Medulla oblongata (tissue), 1 donor: Measurements from ENCODE around the gene SMIM15.

Source experiments
- DNase-seq: peaks from one replicate; pipeline ENCODE4 v3.0.0-alpha.2; 2015; ENCODE audit errors: extremely low spot score

Gene SMIM15

DNA sequence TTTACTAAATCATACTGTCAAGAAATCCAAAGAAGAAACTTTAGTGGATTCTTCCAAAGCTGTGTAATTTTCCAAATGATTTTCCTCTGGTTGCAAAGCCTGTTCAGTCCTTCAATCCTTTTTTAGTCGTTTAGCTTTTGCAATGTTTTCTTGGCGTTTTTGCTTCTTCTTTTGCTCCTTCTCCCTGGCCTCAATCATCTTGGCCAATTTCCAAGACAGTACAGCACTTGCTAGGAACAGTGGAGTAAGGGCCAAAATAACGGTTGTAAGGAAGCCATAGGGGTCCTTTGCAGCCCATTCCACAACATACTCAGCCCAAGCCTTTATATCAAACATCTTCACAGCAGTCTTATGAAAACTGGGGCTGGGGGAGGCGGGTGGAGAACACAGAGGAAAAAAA is 2.4 kb downstream of the SMIM15 start:
- DNase-seq, result no peak

DNA sequence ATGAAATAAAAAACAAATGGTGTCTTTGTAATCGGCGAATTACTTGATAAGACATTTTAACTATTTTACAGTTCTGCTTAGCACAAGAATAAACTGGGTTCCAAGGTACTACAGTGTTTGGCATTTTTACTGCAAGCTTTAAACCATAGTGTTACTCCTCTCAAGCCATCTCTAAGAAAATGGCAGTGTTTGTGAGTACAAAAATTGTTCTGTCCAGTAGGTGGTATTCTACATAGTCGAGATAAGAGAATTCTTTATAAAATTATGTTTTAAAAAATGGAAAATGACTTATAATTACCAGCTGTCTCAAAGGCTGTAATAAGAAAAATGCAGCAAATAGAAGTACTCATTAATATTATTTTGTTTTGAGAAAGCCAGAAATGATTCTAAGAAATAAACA is 3.2 kb downstream of the SMIM15 start:
- DNase-seq, result no peak

DNA sequence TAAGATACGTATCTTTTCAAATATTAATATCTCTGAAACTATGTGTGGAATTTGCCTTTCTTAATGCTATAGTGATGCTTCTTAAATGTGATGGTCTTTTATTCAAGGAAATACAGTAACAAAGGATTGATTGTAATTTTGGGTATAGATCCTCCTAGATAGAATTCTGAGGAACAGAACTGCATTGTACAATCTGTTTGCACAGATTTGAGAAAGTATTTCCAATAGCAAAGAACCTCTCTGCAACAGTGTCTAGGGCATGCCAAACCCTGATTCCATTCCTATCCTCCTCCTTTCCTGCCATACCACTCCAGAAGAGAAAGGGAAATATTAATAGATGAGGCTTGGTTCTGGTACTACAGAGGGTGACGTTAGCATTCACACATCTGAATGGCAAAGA is 10.4 kb downstream of the SMIM15 start:
- no peak for DNase-seq

DNA sequence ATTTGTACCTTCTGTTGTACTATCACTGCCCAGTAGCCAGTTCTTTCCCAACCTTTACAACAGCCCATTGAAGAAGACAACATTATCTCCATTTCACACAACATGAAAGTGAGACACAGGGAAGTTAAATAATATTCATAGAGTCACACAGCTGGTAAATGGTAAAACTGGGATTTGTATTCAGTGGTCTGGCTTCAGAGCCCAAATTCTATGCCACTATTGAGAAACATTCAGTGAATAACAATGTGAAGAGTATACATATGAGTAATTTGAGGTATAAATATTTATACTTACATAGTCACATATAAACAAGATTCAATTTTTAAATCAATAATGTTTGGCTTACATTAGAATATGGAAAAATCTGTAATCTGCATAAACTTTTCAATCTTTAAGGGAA is 13.8 kb downstream of the SMIM15 start:
- no peak for DNase-seq

DNA sequence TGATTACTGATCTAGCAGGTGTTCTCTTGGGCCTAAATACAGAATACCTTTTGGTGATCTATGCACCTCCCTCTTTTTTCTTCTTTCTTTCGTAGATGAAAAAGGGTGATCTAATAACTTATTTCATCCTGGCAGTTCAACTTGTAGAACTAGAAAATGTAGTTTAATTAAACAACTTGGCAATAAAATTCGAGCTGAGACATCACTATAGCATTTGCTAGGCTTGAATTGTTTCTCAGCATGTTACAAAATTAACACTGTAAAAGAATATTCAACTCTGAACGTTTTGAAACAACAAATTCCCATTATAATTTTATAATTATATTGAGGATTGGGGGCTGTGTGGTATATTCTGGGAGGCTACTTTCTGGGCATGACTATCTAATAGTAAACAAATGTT is 19.5 kb downstream of the SMIM15 start:
- no peak for DNase-seq

DNA sequence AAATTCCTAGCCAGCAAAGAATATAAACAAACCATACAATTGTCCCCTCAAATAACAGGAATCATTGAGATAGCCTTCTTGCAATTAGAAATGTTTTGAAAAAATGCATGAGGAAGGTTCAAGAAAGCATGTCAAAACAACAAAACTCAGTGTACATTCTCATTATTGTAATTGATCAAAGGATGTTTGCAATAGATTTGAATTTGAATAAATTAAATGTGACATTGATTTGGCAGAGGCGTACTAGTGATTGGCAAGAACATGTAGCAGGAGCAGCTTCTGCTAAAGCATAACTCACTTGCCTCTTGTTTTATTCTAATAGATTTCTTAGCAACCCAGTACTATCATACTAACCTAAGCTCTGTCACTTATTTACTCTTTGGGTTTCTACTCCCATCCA is 19.9 kb downstream of the SMIM15 start:
- no peak for DNase-seq

DNA sequence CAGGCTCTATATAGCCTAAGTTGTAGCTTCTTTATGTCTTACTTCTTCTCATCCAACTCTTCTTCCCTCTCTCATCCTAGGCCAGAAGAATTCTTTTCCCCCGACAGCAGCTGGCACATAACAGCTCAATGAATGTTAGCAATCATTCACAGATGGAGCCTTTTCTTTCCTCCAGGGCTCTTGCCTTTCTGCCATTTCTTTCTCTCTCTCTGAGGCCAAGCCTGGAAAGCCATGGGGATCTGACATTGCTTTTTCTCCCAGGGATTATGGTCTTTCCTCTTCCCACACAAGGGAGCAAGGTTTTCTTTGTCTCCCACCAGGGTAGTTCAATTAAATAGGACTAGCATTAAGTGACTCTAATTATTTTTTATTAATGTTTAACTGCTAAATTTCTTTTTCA is 20.5 kb downstream of the SMIM15 start:
- no peak for DNase-seq

DNA sequence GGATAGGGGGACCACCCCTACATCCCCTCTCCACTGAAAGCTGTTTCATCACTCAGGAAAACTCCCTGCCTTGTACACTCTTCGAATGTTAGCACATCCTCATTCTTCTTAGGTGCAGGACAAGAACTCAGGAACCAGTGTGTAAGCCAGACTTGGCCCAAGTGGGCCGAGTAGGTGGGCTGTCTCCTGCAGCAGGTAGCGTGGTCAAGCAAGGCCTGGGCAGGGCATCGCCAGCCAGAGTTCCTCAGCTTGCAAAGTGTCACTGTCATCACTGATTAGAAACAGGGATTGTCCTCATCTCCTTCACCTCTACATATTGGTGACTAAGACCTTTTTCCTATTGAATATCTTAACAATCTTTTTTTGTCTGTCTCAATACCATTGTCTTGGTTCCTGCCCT is 22.3 kb downstream of the SMIM15 start:
- no peak for DNase-seq

DNA sequence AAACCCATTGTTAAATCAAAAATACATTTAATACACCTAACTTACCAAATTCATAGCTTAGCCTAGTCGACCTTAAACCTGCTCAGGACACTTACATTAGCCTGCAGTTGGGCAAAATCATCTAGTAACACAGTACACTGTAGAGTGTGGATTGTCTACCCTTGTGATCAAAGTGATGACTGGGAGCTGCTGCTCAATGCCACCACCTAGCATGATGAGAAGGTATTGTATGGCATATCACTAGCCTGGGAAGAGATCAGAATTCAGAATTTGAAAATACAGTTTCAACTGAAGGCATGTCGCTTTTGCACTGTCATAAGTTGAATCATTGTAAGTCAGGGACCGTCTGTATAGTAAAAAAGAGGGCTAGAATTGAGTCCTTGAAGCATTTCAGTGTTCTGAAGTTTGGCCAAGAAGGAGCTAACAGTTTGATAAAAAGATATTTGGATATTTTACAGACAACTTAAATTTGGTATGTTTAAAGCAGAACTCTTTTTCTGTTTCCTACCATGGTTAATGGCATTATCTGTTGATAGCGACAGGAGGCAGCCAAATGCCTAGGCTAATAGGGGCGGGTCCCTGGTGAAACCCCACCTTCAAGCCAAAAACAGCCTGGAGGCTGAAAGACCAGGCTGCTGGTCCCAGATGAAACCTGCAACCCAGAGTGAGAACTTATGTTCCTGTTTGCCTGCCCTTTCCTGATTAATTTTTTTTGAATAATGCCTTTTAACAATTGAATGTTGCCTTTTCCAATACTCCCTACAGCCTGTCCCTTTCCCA is 23.0 kb downstream of the SMIM15 start:
- DNase-seq, result no peak

DNA sequence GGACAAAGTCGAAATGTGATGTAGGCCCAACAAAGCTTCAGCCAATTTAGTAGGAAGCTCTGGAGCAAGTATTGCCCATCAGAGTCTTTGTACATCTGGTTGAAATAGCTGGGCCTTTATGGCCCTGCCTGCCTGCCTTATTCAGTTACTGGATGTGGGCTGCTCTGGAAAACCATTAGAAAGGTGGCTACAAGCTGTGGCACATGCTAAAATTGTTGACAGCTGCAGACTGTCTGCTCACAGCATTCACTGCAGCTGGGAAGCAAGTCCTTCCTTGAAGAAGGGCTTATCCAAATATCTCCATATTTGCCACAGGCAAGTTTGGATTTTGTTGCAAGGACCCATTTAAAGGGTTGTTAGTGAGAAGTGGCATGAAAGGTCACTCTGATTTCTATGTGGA is 24.4 kb downstream of the SMIM15 start:
- DNase-seq, result no peak

DNA sequence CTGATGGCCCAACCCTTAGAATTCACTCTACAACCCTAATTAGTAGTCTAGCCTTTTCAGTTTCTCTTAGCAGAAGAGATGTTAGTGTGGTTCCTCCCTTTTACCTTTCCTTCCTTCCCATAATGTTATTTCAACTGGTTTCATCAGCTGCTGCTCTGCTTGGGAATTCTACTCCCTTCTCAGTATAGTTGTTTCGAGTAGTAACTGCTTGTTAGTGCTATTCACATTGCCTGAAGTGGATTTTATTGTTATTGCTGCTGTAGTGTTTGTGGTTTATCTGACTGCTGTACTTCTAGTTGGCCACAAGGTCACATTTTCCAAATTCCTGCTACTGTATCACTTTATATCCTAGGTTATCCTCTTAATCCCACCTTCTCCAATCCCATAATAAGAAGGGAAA is 29.7 kb downstream of the SMIM15 start:
- DNase-seq, result no peak

DNA sequence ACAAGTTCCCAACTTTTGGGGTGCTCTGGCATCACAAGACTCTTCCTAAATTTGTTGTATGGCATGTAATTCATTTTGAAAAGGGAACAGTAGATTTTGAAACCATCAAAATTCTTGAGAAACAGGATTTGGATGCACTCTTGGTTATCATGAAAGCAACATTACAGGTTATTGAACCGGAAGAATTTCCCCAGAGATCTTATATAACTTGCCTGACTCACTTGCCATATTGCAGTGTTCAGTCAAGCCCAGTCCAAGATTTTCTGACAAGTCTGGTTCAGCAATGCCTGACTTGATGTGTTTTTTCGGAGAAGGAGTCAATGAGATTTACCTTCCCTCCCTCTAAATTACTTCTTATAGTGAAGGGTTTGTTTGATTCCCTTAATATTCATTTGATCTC is 32.0 kb downstream of the SMIM15 start:
- DNase-seq, result no peak

DNA sequence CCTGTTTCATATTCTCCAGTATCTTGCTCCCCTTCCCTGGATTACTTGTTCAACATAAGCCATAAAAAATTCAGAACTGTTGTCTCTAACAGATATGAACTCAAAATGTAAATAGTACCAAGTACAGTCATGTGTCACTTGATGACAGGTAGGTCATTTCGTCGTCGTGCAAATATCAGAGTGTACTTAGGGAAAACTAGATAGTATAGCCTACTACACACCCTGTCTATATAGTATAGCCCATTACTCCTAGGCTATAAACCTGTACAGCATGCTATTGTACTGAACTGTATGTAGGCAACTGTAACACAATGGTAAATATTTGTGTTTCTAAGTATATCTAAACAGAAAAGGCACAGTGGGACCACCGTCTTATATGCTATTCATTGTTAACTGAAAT is 39.1 kb downstream of the SMIM15 start:
- DNase-seq, result no peak

DNA sequence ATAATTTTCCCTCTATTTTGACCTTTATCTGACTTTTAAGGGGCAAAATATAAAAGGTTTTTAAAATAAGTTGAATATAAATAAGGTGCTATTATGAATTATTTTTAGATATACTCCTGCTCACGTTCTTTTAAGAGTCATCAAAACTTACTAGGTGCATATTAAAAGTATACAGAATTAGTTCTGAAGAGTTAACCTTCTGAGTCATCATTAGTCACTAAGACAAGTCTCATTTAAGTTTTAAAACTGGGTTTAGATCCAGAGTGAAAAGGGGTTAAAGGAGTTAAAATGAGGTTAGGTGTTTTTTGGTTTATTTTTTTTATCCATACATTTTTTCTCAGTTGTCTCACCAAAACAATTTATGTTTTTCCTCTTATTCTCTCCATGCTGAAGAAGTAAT is 41.7 kb downstream of the SMIM15 start:
- DNase-seq, result no peak

DNA sequence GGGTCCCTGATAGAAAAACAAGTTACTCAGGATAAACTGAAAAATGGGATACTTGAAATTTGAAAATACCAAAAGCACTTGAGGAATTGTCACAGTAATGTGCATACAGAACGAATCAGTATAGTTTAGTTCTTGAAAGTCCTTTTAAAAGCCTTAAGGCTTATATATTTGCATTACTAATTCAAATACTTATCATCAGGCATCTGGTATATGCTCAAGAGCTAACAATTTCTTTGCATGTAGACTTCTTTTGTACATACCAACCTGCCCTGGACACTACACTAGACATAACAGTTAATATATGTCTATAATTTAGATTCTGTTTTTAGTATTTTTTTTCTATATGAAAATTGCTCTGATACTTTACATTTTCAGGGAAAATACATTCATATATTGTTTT is 43.2 kb downstream of the SMIM15 start:
- DNase-seq, result no peak

DNA sequence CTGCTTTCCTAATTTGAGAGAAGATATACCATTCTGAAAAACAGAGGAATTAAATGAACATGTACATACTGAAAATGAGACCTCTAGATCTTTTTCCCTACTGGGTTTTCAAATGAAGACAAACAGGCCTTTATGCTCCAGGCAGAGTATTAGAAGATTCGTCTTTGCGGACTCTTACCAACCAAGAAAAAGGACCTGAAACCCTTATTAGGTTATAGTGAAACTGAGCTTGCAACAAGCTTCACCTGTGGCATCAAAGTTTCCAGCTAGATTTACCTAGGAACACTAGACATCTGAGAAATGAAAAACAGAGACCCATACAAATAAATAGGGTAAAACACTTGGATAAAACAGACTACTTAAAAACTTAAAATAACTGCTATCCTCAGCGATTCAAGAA is 46.3 kb downstream of the SMIM15 start:
- no peak for DNase-seq

DNA sequence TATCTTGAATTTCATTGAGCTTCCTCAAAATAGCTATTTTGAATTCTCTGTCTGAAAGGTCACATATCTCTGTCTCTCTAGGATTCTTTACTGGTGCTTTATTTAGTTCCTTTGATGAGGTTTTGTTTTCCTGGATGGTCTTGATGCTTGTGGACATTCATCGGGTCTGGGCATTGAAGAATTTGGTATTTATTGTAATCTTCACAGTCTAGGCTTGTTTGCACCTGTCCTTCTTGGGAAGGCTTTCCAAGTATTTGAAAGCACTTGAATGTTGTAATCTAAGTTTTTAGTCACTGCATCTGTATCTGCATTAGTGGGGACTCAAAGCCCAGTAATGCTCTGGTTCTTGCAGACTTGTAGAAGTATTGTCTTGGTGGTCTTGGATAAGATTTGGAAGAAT is 47.8 kb downstream of the SMIM15 start:
- DNase-seq, result no peak
